CD4-positive, alpha-beta T cell (primary cell): ENCODE results near the gene CREG1. TPM values are rescaled to one million over a fixed set of nuclear protein-coding genes. Genes with fewer than 3 reads are reported as not detected.

Experiments used
- ATAC-seq: fragments of 200-7000 bp; cut with Tn5 transposase; one replicate; pipeline ENCODE4 v1.10.0; 2022; ENCODE audit warnings: mild to moderate bottlenecking; ENCODE audit not compliant: poor library complexity
- CTCF ChIA-PET: fragments of 350-600 bp; sonication (Branson Sonifier 250); formaldehyde crosslinking; loops from one replicate; lab custom pipeline; 2021; ENCODE audit warnings: antibody characterized with exemption, inconsistent platforms; lab: Charles Lee
- POLR2A ChIA-PET: fragments of 350-600 bp; sonication (Branson Sonifier 250); formaldehyde crosslinking; loops from one replicate; lab custom pipeline; 2021; ENCODE audit warnings: antibody characterized with exemption, inconsistent platforms; lab: Charles Lee
- DNase-seq, 14 experiments: peaks; one replicate each; pipeline ENCODE4 v3.0.0-alpha.2; 2013 to 2020; ENCODE audit warnings: mixed read lengths in 2 of 14
- H3K27ac ChIP-seq, 2 donors: one replicate each; pipeline versions ENCODE4 v1.5.1 to v1.7.0; 2013; ENCODE audit warnings: low read length in 2 of 2, low read depth in 1 of 2, mild to moderate bottlenecking in 1 of 2
- H3K27me3 ChIP-seq, 2 experiments: 1 replicate in 1 of 2; 2 replicates in 1 of 2; pipeline versions ENCODE4 v1.6.1 to v1.7.0; 2013; ENCODE audit warnings: low read length in 2 of 2, control low read depth in 1 of 2, mild to moderate bottlenecking in 1 of 2, moderate library complexity in 1 of 2; ENCODE audit not compliant: insufficient read depth in 2 of 2, control insufficient read depth in 1 of 2
- H3K36me3 ChIP-seq: one replicate; pipeline ENCODE4 v1.6.1; 2013; ENCODE audit warnings: low read length, control low read depth; ENCODE audit not compliant: insufficient read depth
- H3K4me1 ChIP-seq: one replicate; pipeline ENCODE4 v1.6.1; 2013; ENCODE audit warnings: low read length, control low read depth; ENCODE audit not compliant: insufficient read depth
- H3K4me3 ChIP-seq: one replicate; pipeline ENCODE4 v1.5.1; 2013; ENCODE audit warnings: mild to moderate bottlenecking, low read length, moderate library complexity
- H3K9me3 ChIP-seq, 2 experiments: 1 replicate in 1 of 2; 2 replicates in 1 of 2; pipeline versions ENCODE4 v1.6.1 to v1.7.0; 2013; ENCODE audit warnings: low read length in 2 of 2, mild to moderate bottlenecking in 2 of 2, control low read depth in 1 of 2, moderate library complexity in 1 of 2; ENCODE audit not compliant: control insufficient read depth in 1 of 2, insufficient read depth in 1 of 2
- H3K27ac Mint-ChIP-seq: one replicate; pipeline ENCODE4 v1.8.0; 2020; ENCODE audit warnings: mixed read lengths
- H3K27me3 Mint-ChIP-seq: one replicate; pipeline ENCODE4 v1.8.0; 2021; ENCODE audit warnings: mixed read lengths
- H3K36me3 Mint-ChIP-seq: one replicate; pipeline ENCODE4 v1.8.0; 2021; ENCODE audit warnings: low read depth, mixed read lengths
- H3K4me1 Mint-ChIP-seq: one replicate; pipeline ENCODE4 v1.8.0; 2021; ENCODE audit warnings: low read depth, mixed read lengths
- H3K4me3 Mint-ChIP-seq: one replicate; pipeline ENCODE4 v1.8.0; 2020; ENCODE audit warnings: mild to moderate bottlenecking, mixed read lengths
- H3K9me3 Mint-ChIP-seq: one replicate; pipeline ENCODE4 v1.8.0; 2020; ENCODE audit warnings: mixed read lengths
- CTCF ChIP-seq: fragments of 200-600 bp; IDR thresholded peaks from one replicate; pipeline ENCODE4 v1.8.0; 2022; ENCODE audit warnings: antibody characterized with exemption, mild to moderate bottlenecking
- intact Hi-C, 2 experiments: fragments of 100-400 bp; cut with DNase I in 1 of 2; cut with micrococcal nuclease in 1 of 2; formaldehyde crosslinking; loops; one replicate each; pipeline versions ENCODE4 v1.15.1 to v1.9.0; 2023 to 2025; cut with DNase I, micrococcal nuclease
- polyA plus RNA-seq, 2 donors: library from polyadenylated mRNA; unstranded; fragments of 120-200 nt; gene quantifications; one replicate each; pipeline ENCODE4 v1.2.1, GENCODE V29; 2013
- total RNA-seq, 174 experiments: library from RNA in 2 of 174; stranded (reverse) in 2 of 174; gene quantifications; one replicate each; pipeline ENCODE4 v1.2.3 and lab custom pipeline; 2021 to 2026

The CREG1 gene
- total RNA-seq: 10 to 100 TPM; 10.7 to 11.2 TPM
- 24.0 TPM for polyA plus RNA-seq (2013, experiment 1 of 2)
- 20.6 TPM for polyA plus RNA-seq (2013, experiment 2 of 2)
- total RNA-seq (lab: John Stamatoyannopoulos, UW): 9.3 to 35.6 (median 17.9) reads per million in 172 experiments

- Mint-ChIP-seq H3K4me1 (peaks cover 42% of the 10 kb centered on the region), H3K27ac (peak within 1 kb of the TSS; percentile 81), H3K36me3 (no peaks in the 10 kb centered on the region), H3K4me3 (peak within 1 kb of the TSS; percentile 96), H3K27me3 (no peaks in the 10 kb centered on the region), H3K9me3 (no peaks in the 10 kb centered on the region)
- ChIA-PET POLR2A (interaction anchor here (0.6 to 2.3 kb wide), 30 partner anchors 10 to 678 kb away, joined by 3 to 32 read pairs (median 4); partner anchors contain the start of genes CD247, DCAF6 and POU2F1), CTCF (interaction anchor here (0.6 to 4.7 kb wide), 11 partner anchors 11 to 286 kb away, joined by 3 to 20 read pairs (median 4); partner anchors contain the start of gene CD247)
- no peaks in the 10 kb centered on the region for H3K36me3 ChIP-seq
- H3K27ac ChIP-seq: peak within 1 kb of the TSS in 1 of 2 donors; percentile 25
- no peaks in the 10 kb centered on the region for H3K27me3 ChIP-seq
- H3K4me3 ChIP-seq: peak within 1 kb of the TSS; percentile 75
- TF ChIP-seq CTCF: no peak
- H3K4me1 ChIP-seq: peaks cover 25% of the 10 kb centered on the region
- intact Hi-C loops: loop anchor here (1.0 to 10.0 kb wide), 4 partner anchors 81 to 639 kb away; partner anchors contain the start of genes POU2F1 (in 1 of the 2) and RCSD1 (in 1 of the 2)
- peak; percentile 97 for ATAC-seq
- H3K9me3 ChIP-seq: no peaks in the 10 kb centered on the region
- DNase-seq: peak; percentile 76 to 95 (median 86)
These were observed at the start of gene CREG1 for GRCh38 chr1:167553136-167554027. TSS of gene CREG1 (minus strand) at chr1:167553762.

DNA sequence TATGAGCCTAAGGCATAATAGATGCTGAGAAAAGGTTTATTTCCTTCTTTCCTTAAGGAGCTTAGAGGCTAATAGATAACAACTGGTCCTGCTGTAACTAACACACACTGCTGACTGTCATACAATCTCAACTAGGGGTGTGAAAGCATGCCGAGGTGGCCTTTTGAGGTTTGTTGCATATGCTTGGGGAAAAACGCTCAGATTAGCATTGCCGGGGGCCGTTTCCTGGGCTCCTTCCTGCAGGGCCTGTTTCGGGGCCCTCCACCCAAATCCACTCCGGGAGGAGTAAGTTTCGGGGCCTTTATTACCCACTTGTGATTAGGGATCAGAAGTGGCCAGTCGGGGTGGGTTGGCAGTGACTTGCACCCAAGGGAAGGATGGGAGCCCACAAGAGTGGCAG, 49.3 kb upstream of the CREG1 start:
- ChIA-PET CTCF (interaction anchor here (5.1 kb wide), 1 partner anchor 35 kb away, joined by 76 read pairs; no protein-coding TSS in a partner anchor), POLR2A (interaction anchor here (0.9 to 5.8 kb wide), 5 partner anchors 15 to 85 kb away, joined by 3 to 116 read pairs (median 29); partner anchors contain the start of gene RCSD1)
- DNase-seq (peak in 5 of 14 experiments; percentile 24 to 39 (median 31)), ATAC-seq (no peak)
- H3K36me3 Mint-ChIP-seq: peaks cover 8% of the 10 kb centered on the region
- Histone ChIP-seq H3K4me3 (no peak overlapping the region), H3K9me3 (peaks cover 13 to 16% of the 10 kb centered on the region in 2 experiments), H3K36me3 (no peaks in the 10 kb centered on the region), H3K27me3 (no peaks in the 10 kb centered on the region), H3K27ac (no peak overlapping the region), H3K4me1 (peaks cover 35% of the 10 kb centered on the region)
- intact Hi-C loops: loop anchor here in 1 of 2 experiments (2.0 kb wide), 1 partner anchor 28 kb away; the partner anchor contains the start of gene RCSD1
- peaks cover 38% of the 10 kb centered on the region for H3K4me1 Mint-ChIP-seq
- H3K27me3 Mint-ChIP-seq: no peaks in the 10 kb centered on the region
- H3K27ac Mint-ChIP-seq: peak overlapping the region; percentile 42
- H3K4me3 Mint-ChIP-seq: no peak overlapping the region
- peaks cover 2% of the 10 kb centered on the region for H3K9me3 Mint-ChIP-seq
- TF ChIP-seq CTCF: no peak
